Endodermal cell (in vitro differentiated cells): ENCODE results near the gene LUC7L. TPM values are rescaled to one million over a fixed set of nuclear protein-coding genes. Genes with fewer than 3 reads are reported as not detected.
A peak's percentile ranks its signal among the peaks of the same experiment; 100 is the strongest.
"Not testable (repeated sequence)": the region's sequence is repeated elsewhere in the genome, so short reads cannot be mapped to it uniquely, and the experiment has no call there.

Source experiments
- DNase-seq: peaks from one replicate; pipeline ENCODE4 v3.0.0-alpha.2; 2017
- H3K27ac ChIP-seq: 2 replicates; pipeline ENCODE4 v1.5.1; 2013; ENCODE audit warnings: mild to moderate bottlenecking, low read depth, low read length, moderate library complexity
- H3K27me3 ChIP-seq: 2 replicates; pipeline ENCODE4 v1.6.1; 2013; ENCODE audit warnings: mild to moderate bottlenecking, low read length, moderate library complexity; ENCODE audit not compliant: insufficient read depth, control insufficient read depth, poor library complexity, severe bottlenecking
- H3K36me3 ChIP-seq: 2 replicates; pipeline ENCODE4 v1.7.0; 2013; ENCODE audit warnings: mild to moderate bottlenecking, low read length, moderate library complexity; ENCODE audit not compliant: control insufficient read depth, insufficient read depth
- H3K4me1 ChIP-seq: one replicate; pipeline ENCODE4 v1.7.0; 2013; ENCODE audit warnings: low read length; ENCODE audit not compliant: control insufficient read depth, insufficient read depth
- H3K4me3 ChIP-seq: 2 replicates; pipeline ENCODE4 v1.5.1; 2013; ENCODE audit warnings: mild to moderate bottlenecking, low read length, moderate library complexity
- H3K9ac ChIP-seq: 2 replicates; pipeline ENCODE4 v1.6.1; 2013; ENCODE audit warnings: mild to moderate bottlenecking, low read length, moderate library complexity; ENCODE audit not compliant: poor library complexity, severe bottlenecking; ENCODE audit errors: extremely low read depth
- H3K9me3 ChIP-seq: 2 replicates; pipeline ENCODE4 v1.6.1; 2013; ENCODE audit warnings: mild to moderate bottlenecking, low read length, moderate library complexity; ENCODE audit not compliant: control insufficient read depth
- H3K27ac Mint-ChIP-seq: 2 replicates; pipeline ENCODE4 v1.8.0; 2020; ENCODE audit warnings: mixed read lengths
- H3K27me3 Mint-ChIP-seq: 2 replicates; pipeline ENCODE4 v1.8.0; 2021; ENCODE audit warnings: mild to moderate bottlenecking, mixed read lengths; ENCODE audit not compliant: insufficient read depth
- H3K36me3 Mint-ChIP-seq: 2 replicates; pipeline ENCODE4 v1.8.0; 2020; ENCODE audit warnings: low read depth, mixed read lengths
- H3K4me1 Mint-ChIP-seq: 2 replicates; pipeline ENCODE4 v1.8.0; 2020; ENCODE audit warnings: mixed read lengths
- H3K4me3 Mint-ChIP-seq: 2 replicates; pipeline ENCODE4 v1.8.0; 2020; ENCODE audit warnings: mild to moderate bottlenecking, moderate library complexity, mixed read lengths
- H3K9me3 Mint-ChIP-seq: 2 replicates; pipeline ENCODE4 v1.8.0; 2020; ENCODE audit warnings: mild to moderate bottlenecking, mixed read lengths
- WGBS, 2 experiments: methylation state at CpG; one replicate each; pipeline versions ENCODE4 v1.1.5 to v1.1.7; 2013; ENCODE audit warnings: missing lambda C conversion rate in 2 of 2, mixed read lengths in 1 of 2; ENCODE audit not compliant: insufficient coverage in 1 of 2, insufficient read length in 1 of 2; 5-methylcytosine and 5-hydroxymethylcytosine counted together
- total RNA-seq, 2 donors: library from RNA; stranded (reverse); fragmentation: NEBNext Ultra II Directional in 1 of 2; extraction: Animal tissue kit (Norgen Biotek cat#: 25700) in 1 of 2; gene quantifications; 2 replicates in 1 of 2; 3 replicates in 1 of 2; pipeline ENCODE4 v1.2.1, GENCODE V29; 2021
- TF ChIP-seq, protein P1 (sequence below): fragments of 200-600 bp; sonication (generic); conservative IDR thresholded peaks from 2 replicates; pipeline ENCODE4 v1.5.0; 2021; ENCODE audit warnings: antibody characterized with exemption, mild to moderate bottlenecking

Gene LUC7L
- total RNA-seq, 2 donors from 2014 or later: 130 to 151 TPM

DNA sequence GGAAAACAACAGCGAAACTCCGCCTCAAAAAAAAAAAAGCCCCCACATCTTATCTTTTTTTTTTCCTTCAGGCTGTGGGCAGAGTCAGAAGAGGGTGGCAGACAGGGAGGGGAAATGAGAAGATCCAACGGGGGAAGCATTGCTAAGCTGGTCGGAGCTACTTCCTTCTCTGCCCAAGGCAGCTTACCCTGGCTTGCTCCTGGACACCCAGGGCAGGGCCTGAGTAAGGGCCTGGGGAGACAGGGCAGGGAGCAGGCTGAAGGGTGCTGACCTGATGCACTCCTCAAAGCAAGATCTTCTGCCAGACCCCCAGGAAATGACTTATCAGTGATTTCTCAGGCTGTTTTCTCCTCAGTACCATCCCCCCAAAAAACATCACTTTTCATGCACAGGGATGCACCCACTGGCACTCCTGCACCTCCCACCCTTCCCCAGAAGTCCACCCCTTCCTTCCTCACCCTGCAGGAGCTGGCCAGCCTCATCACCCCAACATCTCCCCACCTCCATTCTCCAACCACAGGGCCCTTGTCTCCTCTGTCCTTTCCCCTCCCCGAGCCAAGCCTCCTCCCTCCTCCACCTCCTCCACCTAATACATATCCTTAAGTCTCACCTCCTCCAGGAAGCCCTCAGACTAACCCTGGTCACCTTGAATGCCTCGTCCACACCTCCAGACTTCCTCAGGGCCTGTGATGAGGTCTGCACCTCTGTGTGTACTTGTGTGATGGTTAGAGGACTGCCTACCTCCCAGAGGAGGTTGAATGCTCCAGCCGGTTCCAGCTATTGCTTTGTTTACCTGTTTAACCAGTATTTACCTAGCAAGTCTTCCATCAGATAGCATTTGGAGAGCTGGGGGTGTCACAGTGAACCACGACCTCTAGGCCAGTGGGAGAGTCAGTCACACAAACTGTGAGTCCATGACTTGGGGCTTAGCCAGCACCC is 54.0 kb downstream of the LUC7L start:
- peaks cover 80% of the 10 kb centered on the region for H3K27me3 Mint-ChIP-seq
- no peak for DNase-seq
- TF ChIP-seq, protein P1, sequence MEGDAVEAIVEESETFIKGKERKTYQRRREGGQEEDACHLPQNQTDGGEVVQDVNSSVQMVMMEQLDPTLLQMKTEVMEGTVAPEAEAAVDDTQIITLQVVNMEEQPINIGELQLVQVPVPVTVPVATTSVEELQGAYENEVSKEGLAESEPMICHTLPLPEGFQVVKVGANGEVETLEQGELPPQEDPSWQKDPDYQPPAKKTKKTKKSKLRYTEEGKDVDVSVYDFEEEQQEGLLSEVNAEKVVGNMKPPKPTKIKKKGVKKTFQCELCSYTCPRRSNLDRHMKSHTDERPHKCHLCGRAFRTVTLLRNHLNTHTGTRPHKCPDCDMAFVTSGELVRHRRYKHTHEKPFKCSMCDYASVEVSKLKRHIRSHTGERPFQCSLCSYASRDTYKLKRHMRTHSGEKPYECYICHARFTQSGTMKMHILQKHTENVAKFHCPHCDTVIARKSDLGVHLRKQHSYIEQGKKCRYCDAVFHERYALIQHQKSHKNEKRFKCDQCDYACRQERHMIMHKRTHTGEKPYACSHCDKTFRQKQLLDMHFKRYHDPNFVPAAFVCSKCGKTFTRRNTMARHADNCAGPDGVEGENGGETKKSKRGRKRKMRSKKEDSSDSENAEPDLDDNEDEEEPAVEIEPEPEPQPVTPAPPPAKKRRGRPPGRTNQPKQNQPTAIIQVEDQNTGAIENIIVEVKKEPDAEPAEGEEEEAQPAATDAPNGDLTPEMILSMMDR: no peak
- H3K4me1 ChIP-seq: no peaks in the 10 kb centered on the region
- H3K9me3 ChIP-seq: no peaks in the 10 kb centered on the region
- H3K27ac Mint-ChIP-seq: no peak overlapping the region
- no peak overlapping the region for H3K4me3 ChIP-seq
- no peaks in the 10 kb centered on the region for H3K36me3 ChIP-seq
- H3K27me3 ChIP-seq: peaks cover 85% of the 10 kb centered on the region
- peak overlapping the region; percentile 34 for H3K4me3 Mint-ChIP-seq
- no peaks in the 10 kb centered on the region for H3K9me3 Mint-ChIP-seq
- no peak overlapping the region for H3K27ac ChIP-seq
- 20 to 54% methylated on average over 1 to 5 of the region's 8 CpGs for WGBS, 2 experiments
- no peak overlapping the region for H3K9ac ChIP-seq
- peaks cover 13% of the 10 kb centered on the region for H3K4me1 Mint-ChIP-seq
- no peaks in the 10 kb centered on the region for H3K36me3 Mint-ChIP-seq

DNA sequence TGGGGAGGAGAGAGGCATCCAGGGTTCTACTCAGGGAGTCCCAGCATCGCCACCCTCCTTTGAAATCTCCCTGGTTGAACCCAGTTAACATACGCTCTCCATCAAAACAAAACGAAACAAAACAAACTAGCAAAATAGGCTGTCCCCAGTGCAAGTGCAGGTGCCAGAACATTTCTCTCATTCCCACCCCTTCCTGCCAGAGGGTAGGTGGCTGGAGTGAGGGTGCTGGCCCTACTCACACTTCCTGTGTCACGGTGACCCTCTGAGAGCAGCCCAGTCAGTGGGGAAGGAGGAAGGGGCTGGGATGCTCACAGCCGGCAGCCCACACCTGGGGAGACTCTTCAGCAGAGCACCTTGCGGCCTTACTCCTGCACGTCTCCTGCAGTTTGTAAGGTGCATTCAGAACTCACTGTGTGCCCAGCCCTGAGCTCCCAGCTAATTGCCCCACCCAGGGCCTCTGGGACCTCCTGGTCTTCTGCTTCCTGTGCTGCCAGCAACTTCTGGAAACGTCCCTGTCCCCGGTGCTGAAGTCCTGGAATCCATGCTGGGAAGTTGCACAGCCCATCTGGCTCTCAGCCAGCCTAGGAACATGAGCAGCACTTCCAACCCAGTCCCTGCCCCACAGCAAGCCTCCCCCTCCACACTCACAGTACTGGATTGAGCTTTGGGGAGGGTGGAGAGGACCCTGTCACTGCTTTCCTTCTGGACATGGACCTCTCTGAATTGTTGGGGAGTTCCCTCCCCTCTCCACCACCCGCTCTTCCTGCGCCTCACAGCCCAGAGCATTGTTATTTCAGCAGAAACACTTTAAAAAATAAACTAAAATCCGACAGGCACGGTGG is 55.1 kb downstream of the LUC7L start:
- WGBS, 2 experiments: 40 to 47% methylated on average over 4 of the region's 13 CpGs
- not testable (repeated sequence) for H3K36me3 ChIP-seq, DNase-seq, H3K36me3 Mint-ChIP-seq, H3K9me3 Mint-ChIP-seq, H3K27ac ChIP-seq, H3K4me3 ChIP-seq, H3K27ac Mint-ChIP-seq, H3K9ac ChIP-seq, H3K9me3 ChIP-seq, H3K4me1 ChIP-seq, H3K4me3 Mint-ChIP-seq
- peaks cover 16% of the 10 kb centered on the region for H3K4me1 Mint-ChIP-seq
- H3K27me3 Mint-ChIP-seq: peaks cover 78% of the 10 kb centered on the region
- peaks cover 83% of the 10 kb centered on the region for H3K27me3 ChIP-seq

DNA sequence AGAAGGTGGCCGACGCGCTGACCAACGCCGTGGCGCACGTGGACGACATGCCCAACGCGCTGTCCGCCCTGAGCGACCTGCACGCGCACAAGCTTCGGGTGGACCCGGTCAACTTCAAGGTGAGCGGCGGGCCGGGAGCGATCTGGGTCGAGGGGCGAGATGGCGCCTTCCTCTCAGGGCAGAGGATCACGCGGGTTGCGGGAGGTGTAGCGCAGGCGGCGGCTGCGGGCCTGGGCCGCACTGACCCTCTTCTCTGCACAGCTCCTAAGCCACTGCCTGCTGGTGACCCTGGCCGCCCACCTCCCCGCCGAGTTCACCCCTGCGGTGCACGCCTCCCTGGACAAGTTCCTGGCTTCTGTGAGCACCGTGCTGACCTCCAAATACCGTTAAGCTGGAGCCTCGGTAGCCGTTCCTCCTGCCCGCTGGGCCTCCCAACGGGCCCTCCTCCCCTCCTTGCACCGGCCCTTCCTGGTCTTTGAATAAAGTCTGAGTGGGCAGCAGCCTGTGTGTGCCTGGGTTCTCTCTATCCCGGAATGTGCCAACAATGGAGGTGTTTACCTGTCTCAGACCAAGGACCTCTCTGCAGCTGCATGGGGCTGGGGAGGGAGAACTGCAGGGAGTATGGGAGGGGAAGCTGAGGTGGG is 55.9 kb downstream of the LUC7L start:
- not testable (repeated sequence) for H3K4me3 ChIP-seq, H3K4me1 ChIP-seq, H3K36me3 Mint-ChIP-seq, DNase-seq, H3K4me3 Mint-ChIP-seq, H3K9ac ChIP-seq, H3K27ac ChIP-seq, H3K27ac Mint-ChIP-seq, H3K36me3 ChIP-seq, H3K9me3 ChIP-seq, H3K9me3 Mint-ChIP-seq
- Mint-ChIP-seq H3K27me3 (peaks cover 77% of the 10 kb centered on the region), H3K4me1 (peaks cover 16% of the 10 kb centered on the region)
- peaks cover 83% of the 10 kb centered on the region for H3K27me3 ChIP-seq
- WGBS, 2 experiments: 16 to 20% methylated on average over 1 to 29 of the region's 44 CpGs

DNA sequence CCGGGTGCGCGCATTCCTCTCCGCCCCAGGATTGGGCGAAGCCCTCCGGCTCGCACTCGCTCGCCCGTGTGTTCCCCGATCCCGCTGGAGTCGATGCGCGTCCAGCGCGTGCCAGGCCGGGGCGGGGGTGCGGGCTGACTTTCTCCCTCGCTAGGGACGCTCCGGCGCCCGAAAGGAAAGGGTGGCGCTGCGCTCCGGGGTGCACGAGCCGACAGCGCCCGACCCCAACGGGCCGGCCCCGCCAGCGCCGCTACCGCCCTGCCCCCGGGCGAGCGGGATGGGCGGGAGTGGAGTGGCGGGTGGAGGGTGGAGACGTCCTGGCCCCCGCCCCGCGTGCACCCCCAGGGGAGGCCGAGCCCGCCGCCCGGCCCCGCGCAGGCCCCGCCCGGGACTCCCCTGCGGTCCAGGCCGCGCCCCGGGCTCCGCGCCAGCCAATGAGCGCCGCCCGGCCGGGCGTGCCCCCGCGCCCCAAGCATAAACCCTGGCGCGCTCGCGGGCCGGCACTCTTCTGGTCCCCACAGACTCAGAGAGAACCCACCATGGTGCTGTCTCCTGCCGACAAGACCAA is 56.8 kb downstream of the LUC7L start, which contains the start of gene HBA2:
HBA2 (plus strand) TSS at position 503 of the 568 bp plus-strand sequence; CDS start at position 540, 37 bp downstream.
- not testable (repeated sequence) for H3K4me3 ChIP-seq, H3K9me3 Mint-ChIP-seq, H3K36me3 Mint-ChIP-seq, H3K4me3 Mint-ChIP-seq, H3K4me1 ChIP-seq, DNase-seq, H3K27ac ChIP-seq, H3K27ac Mint-ChIP-seq, H3K9ac ChIP-seq, H3K36me3 ChIP-seq, H3K9me3 ChIP-seq
- peaks cover 83% of the 10 kb centered on the region for H3K27me3 ChIP-seq
- Mint-ChIP-seq H3K4me1 (peaks cover 16% of the 10 kb centered on the region), H3K27me3 (peaks cover 77% of the 10 kb centered on the region)
- no CpG with 5 or more reads among the region's 74 CpGs for WGBS, 2 experiments
